ENCODE measurements around the gene GTSF1L. TPM values are rescaled to one million over a fixed set of nuclear protein-coding genes. Genes with fewer than 3 reads are reported as not detected.

The GTSF1L gene
- total RNA-seq, 1 experiment from 2014 or later, result not detected

- no peak for DNase-seq (ENCODE audit: low read depth)
Observed at GRCh38 chr20:43746344-43747137, 19.7 kb upstream of the GTSF1L start.

DNA sequence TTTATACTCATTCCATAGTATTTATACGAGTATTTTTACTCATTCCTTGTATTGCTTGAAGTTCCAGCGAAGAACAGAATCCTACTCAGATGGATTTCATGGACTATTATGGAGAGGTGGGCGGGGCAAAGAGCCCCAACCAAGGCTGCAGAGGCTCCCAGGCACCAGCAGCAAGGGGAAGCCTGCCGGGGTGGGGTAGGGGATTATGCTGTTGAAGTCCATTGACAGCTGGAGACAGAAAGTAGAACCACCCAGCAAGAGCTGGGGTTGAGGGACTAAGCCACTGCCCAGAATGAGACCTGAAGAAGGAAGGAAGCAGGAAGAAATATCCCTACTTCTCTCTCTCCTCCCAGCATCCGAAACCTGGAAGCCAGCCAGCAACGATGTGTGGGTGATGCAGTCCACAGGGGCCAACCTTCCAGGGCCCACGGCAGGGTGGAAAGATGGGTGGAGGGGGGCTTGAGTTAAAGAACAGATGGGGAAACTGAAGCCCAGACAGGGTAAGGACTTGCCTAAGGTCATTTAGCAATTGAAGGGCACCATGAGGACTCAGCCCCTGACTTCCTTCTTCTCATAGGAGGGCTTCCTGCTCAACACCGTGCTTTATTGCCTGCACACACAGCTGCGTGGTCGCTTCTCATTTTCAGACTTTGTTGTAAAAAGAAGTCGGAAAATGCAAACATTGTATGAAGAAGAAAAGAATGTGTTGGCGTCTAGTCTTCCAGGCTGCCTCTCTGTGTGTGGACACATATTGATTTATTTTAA, 18.3 kb upstream of the GTSF1L start:
- no peak for DNase-seq (ENCODE audit: low read depth)

- DNase-seq (ENCODE audit: low read depth), result peak; percentile 68
Observed at GRCh38 chr20:43744151-43744611, 17.4 kb upstream of the GTSF1L start.

DNA sequence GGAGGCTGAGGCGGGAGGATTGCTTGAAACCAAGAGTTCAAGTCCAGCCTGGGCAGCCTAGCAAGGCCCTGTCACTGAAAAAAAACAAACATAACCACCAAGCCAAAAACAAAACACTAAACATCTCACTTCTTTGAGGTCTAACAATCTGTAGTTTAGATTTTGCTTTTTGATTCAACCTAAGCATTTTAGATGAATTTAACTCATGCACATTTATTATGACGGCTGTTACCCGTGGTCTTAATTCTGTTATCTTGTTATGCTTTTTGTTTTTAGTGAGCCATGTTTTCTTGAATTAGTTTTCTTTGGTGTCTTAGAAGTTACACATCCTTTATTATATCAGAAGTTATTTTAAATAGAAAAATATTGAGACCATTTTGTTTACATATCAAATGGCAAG, 13.8 kb upstream of the GTSF1L start:
- DNase-seq (ENCODE audit: low read depth), result no peak

GRCh38 chr20:43739148-43739749, 12.4 kb upstream of the GTSF1L start:
- DNase-seq (ENCODE audit: low read depth), result no peak

DNA sequence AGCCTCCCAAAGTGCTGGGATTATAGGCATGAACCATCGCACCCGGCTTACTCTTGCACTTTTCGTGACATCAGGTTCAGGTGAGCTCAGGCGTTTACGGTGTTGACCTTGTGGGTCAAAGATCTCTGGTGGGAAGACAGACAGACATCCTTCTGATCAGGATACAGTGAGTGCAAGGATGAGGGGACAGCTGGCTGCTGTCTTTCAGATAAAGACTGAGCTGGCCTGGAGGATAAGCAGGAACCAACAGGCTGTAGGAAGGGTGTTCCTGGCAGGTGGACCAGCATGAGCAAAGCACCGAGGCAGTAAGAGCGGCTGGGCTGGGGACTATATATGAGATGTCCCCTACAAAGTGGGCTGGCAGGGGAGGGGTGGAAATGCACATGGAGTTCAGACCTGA, 11.1 kb upstream of the GTSF1L start:
- no peak for DNase-seq (ENCODE audit: low read depth)

- peak; percentile 53 for DNase-seq (ENCODE audit: low read depth)
Observed at GRCh38 chr20:43736588-43737158, 9.9 kb upstream of the GTSF1L start.

DNA sequence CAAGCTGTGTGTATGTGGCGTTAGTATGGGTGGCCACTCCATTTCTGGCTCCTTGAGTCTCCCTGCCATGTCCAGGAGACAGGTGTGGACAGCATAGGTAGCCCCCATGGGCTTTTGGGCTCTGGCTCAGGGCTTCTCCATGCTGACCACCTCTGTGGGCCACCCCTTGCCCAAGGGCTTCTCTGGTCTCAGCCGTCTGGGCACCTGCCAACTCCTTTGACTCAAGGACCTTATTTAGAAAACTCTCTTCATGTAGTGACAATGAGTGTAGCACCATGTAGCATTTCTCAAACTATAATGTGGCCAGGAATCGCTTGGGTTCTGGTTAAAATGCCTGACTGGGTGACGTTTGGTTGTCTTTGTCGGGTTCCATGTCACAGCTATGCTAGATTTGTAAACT, 5.1 kb upstream of the GTSF1L start:
- DNase-seq (ENCODE audit: low read depth), result peak; percentile 41

GRCh38 chr20:43731469-43731868, 4.7 kb upstream of the GTSF1L start:
- peak; percentile 69 for DNase-seq (ENCODE audit: low read depth)

DNA sequence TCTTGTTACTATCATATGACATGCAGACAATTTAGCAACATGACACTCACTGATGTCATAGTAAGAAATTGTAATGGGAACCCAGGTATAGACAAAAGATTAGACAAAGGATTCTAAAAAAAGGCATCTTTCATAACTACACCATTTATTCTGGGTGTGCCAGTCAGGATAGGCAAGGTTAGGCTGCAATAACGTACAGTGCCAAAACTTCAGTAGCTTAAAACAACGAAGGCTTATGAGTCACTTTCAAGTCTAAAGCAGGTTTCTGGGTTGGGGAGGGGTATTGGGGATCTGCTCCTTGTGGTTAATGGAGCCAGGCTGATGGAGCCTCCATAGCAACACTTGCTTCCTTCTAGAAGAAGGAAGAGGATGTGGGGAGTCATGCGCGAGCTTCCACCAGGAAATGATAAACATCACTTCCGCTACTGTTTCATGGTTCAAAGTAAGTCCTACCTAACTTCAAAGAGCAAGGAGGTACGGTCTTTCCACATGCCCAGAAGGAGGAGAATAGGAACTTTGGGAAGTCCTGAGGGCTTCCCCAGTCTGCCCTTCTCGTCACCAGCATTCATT, 2.0 kb upstream of the GTSF1L start:
- no peak for DNase-seq (ENCODE audit: low read depth)

- DNase-seq (ENCODE audit: low read depth), result no peak
Observed at GRCh38 chr20:43727980-43728590, 1.3 kb upstream of the GTSF1L start.

DNA sequence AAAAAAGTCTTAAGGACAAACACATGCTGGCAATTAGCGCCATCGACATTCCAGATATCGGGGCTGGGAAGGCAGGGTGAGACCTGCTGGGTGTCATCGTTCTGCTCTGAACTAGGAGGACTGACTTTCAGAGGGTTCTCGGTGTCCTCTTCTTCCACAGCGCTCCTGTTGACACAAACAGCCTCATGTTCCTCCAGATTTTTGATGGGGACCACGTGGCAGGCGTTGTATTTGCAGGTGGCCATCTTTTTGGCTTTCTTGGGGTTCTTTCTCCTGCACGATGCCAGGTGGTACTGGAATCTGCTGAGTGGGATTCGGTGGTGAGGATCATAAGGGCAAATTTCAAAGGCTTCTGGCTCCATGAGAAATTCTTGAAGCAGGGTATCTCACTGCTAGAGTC, 469 bp downstream of the GTSF1L start:
- DNase-seq (ENCODE audit: low read depth), result no peak

- DNase-seq (ENCODE audit: low read depth), result no peak
Observed at GRCh38 chr20:43725666-43726065, 1.1 kb downstream of the GTSF1L start.

GRCh38 chr20:43724383-43724782, 2.4 kb downstream of the GTSF1L start:
- DNase-seq (ENCODE audit: low read depth), result no peak

- no peak for DNase-seq (ENCODE audit: low read depth)
Observed at GRCh38 chr20:43723735-43724134, 3.1 kb downstream of the GTSF1L start.

GRCh38 chr20:43723186-43723585, 3.6 kb downstream of the GTSF1L start:
- no peak for DNase-seq (ENCODE audit: low read depth)

- DNase-seq (ENCODE audit: low read depth), result no peak
Observed at GRCh38 chr20:43722153-43722505, 4.7 kb downstream of the GTSF1L start.

DNA sequence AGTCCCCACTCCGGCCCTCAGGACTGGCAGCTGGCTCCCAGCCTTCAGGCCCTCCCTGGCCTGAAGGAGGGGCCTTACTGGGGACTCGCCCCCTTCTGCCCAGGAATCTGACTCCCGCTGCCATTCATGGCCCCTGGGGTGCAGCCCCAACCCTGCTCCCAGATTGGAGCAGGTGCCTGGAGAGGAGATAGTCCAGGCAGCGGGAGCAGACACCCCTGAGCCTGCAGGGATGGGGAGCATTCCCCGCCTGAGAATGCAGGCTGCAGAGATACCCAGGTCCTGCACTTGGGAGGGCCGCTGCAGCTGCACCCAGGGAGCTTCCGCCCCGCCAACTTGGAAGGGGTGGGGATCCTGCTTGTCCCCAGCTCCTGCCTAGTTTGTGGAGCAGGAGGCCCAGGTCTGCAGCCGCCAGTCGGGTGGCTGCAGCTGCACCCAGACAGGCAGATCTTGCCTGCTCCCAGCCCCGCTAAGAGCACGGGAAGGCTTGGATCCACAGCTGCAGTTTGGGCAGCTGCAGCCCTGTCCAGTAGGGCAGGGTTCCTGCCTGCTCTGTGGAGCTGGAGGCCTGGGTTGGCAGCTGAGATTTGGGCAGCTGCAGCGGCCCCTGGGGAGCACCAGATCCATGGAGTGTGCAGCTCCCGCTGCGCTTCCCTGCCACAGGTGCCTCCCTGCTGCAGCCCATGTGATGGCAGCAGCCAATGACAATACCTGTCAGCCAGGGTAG, 5.2 kb downstream of the GTSF1L start:
- DNase-seq (ENCODE audit: low read depth), result no peak

- DNase-seq (ENCODE audit: low read depth), result peak; percentile 25
Observed at GRCh38 chr20:43721097-43721428, 5.7 kb downstream of the GTSF1L start.

DNA sequence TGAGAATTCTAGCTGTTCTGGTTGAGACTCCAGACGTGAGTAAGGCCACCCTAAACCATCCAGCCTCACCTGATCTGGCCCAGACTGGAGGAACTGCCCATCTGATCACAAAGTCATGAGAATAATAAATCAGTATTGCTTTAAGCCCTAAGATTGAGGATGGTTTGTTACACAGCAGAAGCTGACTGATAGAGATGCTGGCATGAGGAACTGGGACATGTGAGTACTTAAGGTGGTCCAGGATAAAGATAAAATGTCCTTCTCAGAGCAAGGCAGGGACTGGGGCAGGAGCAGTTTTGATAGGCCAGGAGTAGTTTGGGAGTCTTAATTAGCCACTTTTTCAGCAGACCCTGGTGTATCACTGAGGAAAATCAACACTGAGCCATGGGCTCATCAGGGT, 6.8 kb downstream of the GTSF1L start:
- DNase-seq (ENCODE audit: low read depth), result no peak

DNA sequence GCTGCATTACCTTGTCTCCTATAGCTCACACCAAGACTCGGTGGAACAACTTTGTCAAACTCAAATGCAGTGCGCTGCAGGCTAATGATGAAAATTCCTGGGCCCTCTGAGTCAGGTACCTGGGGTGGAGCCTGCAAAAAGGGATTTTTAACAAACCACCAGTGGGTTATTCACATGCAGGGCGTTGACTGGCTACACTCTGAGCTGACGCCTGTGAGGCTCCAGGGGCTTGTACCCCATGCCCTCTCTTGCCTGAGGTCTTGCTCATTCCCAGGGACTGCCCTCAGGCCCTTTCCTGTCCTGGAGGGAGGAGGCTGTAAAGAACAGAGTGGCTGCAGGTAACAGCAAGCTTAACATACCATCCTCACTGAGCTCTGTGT, 9.2 kb downstream of the GTSF1L start:
- DNase-seq (ENCODE audit: low read depth), result no peak

Data from M059J (cell line).